ENCODE data around the gene SYNRG.

Gene SYNRG

GRCh38 chr17:37507111-37507510, 102.1 kb downstream of the SYNRG start:
- Histone ChIP-seq H2BK120ac (ENCODE audit: low read depth, low read length) (no peak overlapping the region), H2BK12ac (ENCODE audit: low read length) (no peak overlapping the region), H2BK15ac (ENCODE audit: low read length) (no peak overlapping the region), H4K91ac (ENCODE audit: low read depth, low read length, poor library complexity) (no peak overlapping the region), H3K4me1 (ENCODE audit: control insufficient read depth in 2 of 2, insufficient read depth in 1 of 2, low read depth in 1 of 2, low read length in 2 of 2) (peaks cover 0 to 3% of the 10 kb centered on the region in 2 donors), H2AFZ (ENCODE audit: low read length) (no peak overlapping the region), H2AK5ac (ENCODE audit: low read depth, low read length) (no peak overlapping the region), H3K27ac (replicated peaks; ENCODE audit: low read length) (no peak overlapping the region), H3K36me3 (replicated peaks in 1 of 2; ENCODE audit: control insufficient read depth in 2 of 2, insufficient read depth in 2 of 2, low read length in 2 of 2) (peaks cover 1 to 47% of the 10 kb centered on the region in 2 donors), H3K18ac (ENCODE audit: low read length) (peak overlapping the region; percentile 29), H3K79me1 (ENCODE audit: low read depth, low read length) (peaks cover 2% of the 10 kb centered on the region), H3K14ac (ENCODE audit: low read length) (no peak overlapping the region), H2BK5ac (ENCODE audit: low read length) (no peak overlapping the region), H3K4ac (ENCODE audit: low read length) (no peak overlapping the region), H3K4me3 (ENCODE audit: low read length in 2 of 2) (no peak overlapping the region), H3K4me2 (ENCODE audit: insufficient read depth, low read length, poor library complexity, severe bottlenecking) (no peak overlapping the region), H3K27me3 (ENCODE audit: control insufficient read depth in 3 of 3, insufficient read depth in 3 of 3, low read depth in 1 of 3, low read length in 3 of 3) (no peaks in the 10 kb centered on the region), H3K9me3 (replicated peaks in 1 of 2; ENCODE audit: control insufficient read depth in 2 of 2, insufficient read depth in 1 of 2, low read depth in 1 of 2, low read length in 2 of 2) (no peaks in the 10 kb centered on the region), H3K9ac (ENCODE audit: low read depth, low read length, poor library complexity) (no peak overlapping the region), H3K23ac (ENCODE audit: low read depth, low read length, poor library complexity) (no peak overlapping the region), H4K8ac (ENCODE audit: low read depth, low read length) (no peak overlapping the region)
- WGBS, 2 donors (ENCODE audit: extremely low coverage in 2 of 2, insufficient read length in 2 of 2, insufficient replicate concordance in 1 of 2) = no CpG with 5 or more reads among the region's 9 CpGs
- no peak for DNase-seq (ENCODE audit: low spot score)

- Histone ChIP-seq H3K9me3 (replicated peaks in 1 of 2; ENCODE audit: control insufficient read depth in 2 of 2, insufficient read depth in 1 of 2, low read depth in 1 of 2, low read length in 2 of 2) (no peaks in the 10 kb centered on the region), H4K8ac (ENCODE audit: low read depth, low read length) (no peak overlapping the region), H3K9ac (ENCODE audit: low read depth, low read length, poor library complexity) (no peak overlapping the region), H3K36me3 (replicated peaks in 1 of 2; ENCODE audit: control insufficient read depth in 2 of 2, insufficient read depth in 2 of 2, low read length in 2 of 2) (peaks cover 0 to 45% of the 10 kb centered on the region in 2 donors), H3K4ac (ENCODE audit: low read length) (no peak overlapping the region), H2BK120ac (ENCODE audit: low read depth, low read length) (no peak overlapping the region), H2BK5ac (ENCODE audit: low read length) (no peak overlapping the region), H3K4me3 (ENCODE audit: low read length in 2 of 2) (no peak overlapping the region), H2AK5ac (ENCODE audit: low read depth, low read length) (no peak overlapping the region), H2BK15ac (ENCODE audit: low read length) (no peak overlapping the region), H2AFZ (ENCODE audit: low read length) (no peak overlapping the region), H3K27ac (replicated peaks; ENCODE audit: low read length) (no peak overlapping the region), H3K14ac (ENCODE audit: low read length) (no peak overlapping the region), H3K18ac (ENCODE audit: low read length) (peak overlapping the region; percentile 54), H3K23ac (ENCODE audit: low read depth, low read length, poor library complexity) (no peak overlapping the region), H2BK12ac (ENCODE audit: low read length) (no peak overlapping the region), H4K91ac (ENCODE audit: low read depth, low read length, poor library complexity) (no peak overlapping the region), H3K79me1 (ENCODE audit: low read depth, low read length) (peaks cover 2% of the 10 kb centered on the region), H3K27me3 (ENCODE audit: control insufficient read depth in 3 of 3, insufficient read depth in 3 of 3, low read depth in 1 of 3, low read length in 3 of 3) (no peaks in the 10 kb centered on the region), H3K4me2 (ENCODE audit: insufficient read depth, low read length, poor library complexity, severe bottlenecking) (no peak overlapping the region), H3K4me1 (ENCODE audit: control insufficient read depth in 2 of 2, insufficient read depth in 1 of 2, low read depth in 1 of 2, low read length in 2 of 2) (peaks cover 0 to 3% of the 10 kb centered on the region in 2 donors)
- peak; percentile 12 for DNase-seq (ENCODE audit: low spot score)
- no CpG with 5 or more reads among the region's 10 CpGs for WGBS, 2 donors (ENCODE audit: extremely low coverage in 2 of 2, insufficient read length in 2 of 2, insufficient replicate concordance in 1 of 2)
Observed at GRCh38 chr17:37506678-37507077, 102.5 kb downstream of the SYNRG start.

- Histone ChIP-seq H4K91ac (ENCODE audit: low read depth, low read length, poor library complexity) (no peak overlapping the region), H3K79me1 (ENCODE audit: low read depth, low read length) (peaks cover 2% of the 10 kb centered on the region), H3K27ac (replicated peaks; ENCODE audit: low read length) (no peak overlapping the region), H3K4me2 (ENCODE audit: insufficient read depth, low read length, poor library complexity, severe bottlenecking) (no peak overlapping the region), H3K18ac (ENCODE audit: low read length) (no peak overlapping the region), H4K8ac (ENCODE audit: low read depth, low read length) (no peak overlapping the region), H2BK12ac (ENCODE audit: low read length) (no peak overlapping the region), H2BK120ac (ENCODE audit: low read depth, low read length) (no peak overlapping the region), H3K4ac (ENCODE audit: low read length) (no peak overlapping the region), H2BK5ac (ENCODE audit: low read length) (no peak overlapping the region), H3K9me3 (replicated peaks in 1 of 2; ENCODE audit: control insufficient read depth in 2 of 2, insufficient read depth in 1 of 2, low read depth in 1 of 2, low read length in 2 of 2) (no peaks in the 10 kb centered on the region), H2AFZ (ENCODE audit: low read length) (no peak overlapping the region), H3K36me3 (replicated peaks in 1 of 2; ENCODE audit: control insufficient read depth in 2 of 2, insufficient read depth in 2 of 2, low read length in 2 of 2) (peaks cover 0 to 36% of the 10 kb centered on the region in 2 donors), H2AK5ac (ENCODE audit: low read depth, low read length) (no peak overlapping the region), H3K9ac (ENCODE audit: low read depth, low read length, poor library complexity) (no peak overlapping the region), H3K4me3 (ENCODE audit: low read length in 2 of 2) (no peak overlapping the region), H3K27me3 (ENCODE audit: control insufficient read depth in 3 of 3, insufficient read depth in 3 of 3, low read depth in 1 of 3, low read length in 3 of 3) (no peaks in the 10 kb centered on the region), H2BK15ac (ENCODE audit: low read length) (no peak overlapping the region), H3K14ac (ENCODE audit: low read length) (no peak overlapping the region), H3K4me1 (ENCODE audit: control insufficient read depth in 2 of 2, insufficient read depth in 1 of 2, low read depth in 1 of 2, low read length in 2 of 2) (peaks cover 0 to 3% of the 10 kb centered on the region in 2 donors), H3K23ac (ENCODE audit: low read depth, low read length, poor library complexity) (no peak overlapping the region)
- WGBS, 2 donors (ENCODE audit: extremely low coverage in 2 of 2, insufficient read length in 2 of 2, insufficient replicate concordance in 1 of 2) = no CpG with 5 or more reads among the region's 3 CpGs
- no peak for DNase-seq (ENCODE audit: low spot score)
Observed at GRCh38 chr17:37505333-37505732, 103.9 kb downstream of the SYNRG start.

GRCh38 chr17:37503148-37503547, 106.1 kb downstream of the SYNRG start:
- DNase-seq (ENCODE audit: low spot score) = no peak
- Histone ChIP-seq H4K91ac (ENCODE audit: low read depth, low read length, poor library complexity) (no peak overlapping the region), H3K4me3 (ENCODE audit: low read length in 2 of 2) (no peak overlapping the region), H3K9ac (ENCODE audit: low read depth, low read length, poor library complexity) (no peak overlapping the region), H3K4me1 (ENCODE audit: control insufficient read depth in 2 of 2, insufficient read depth in 1 of 2, low read depth in 1 of 2, low read length in 2 of 2) (peaks cover 0 to 3% of the 10 kb centered on the region in 2 donors), H3K4me2 (ENCODE audit: insufficient read depth, low read length, poor library complexity, severe bottlenecking) (no peak overlapping the region), H3K27ac (replicated peaks; ENCODE audit: low read length) (no peak overlapping the region), H3K27me3 (ENCODE audit: control insufficient read depth in 3 of 3, insufficient read depth in 3 of 3, low read depth in 1 of 3, low read length in 3 of 3) (no peaks in the 10 kb centered on the region), H2BK120ac (ENCODE audit: low read depth, low read length) (no peak overlapping the region), H3K4ac (ENCODE audit: low read length) (no peak overlapping the region), H4K8ac (ENCODE audit: low read depth, low read length) (no peak overlapping the region), H3K23ac (ENCODE audit: low read depth, low read length, poor library complexity) (no peak overlapping the region), H2BK15ac (ENCODE audit: low read length) (no peak overlapping the region), H2AK5ac (ENCODE audit: low read depth, low read length) (no peak overlapping the region), H3K79me1 (ENCODE audit: low read depth, low read length) (peaks cover 2% of the 10 kb centered on the region), H3K9me3 (replicated peaks in 1 of 2; ENCODE audit: control insufficient read depth in 2 of 2, insufficient read depth in 1 of 2, low read depth in 1 of 2, low read length in 2 of 2) (no peaks in the 10 kb centered on the region), H2AFZ (ENCODE audit: low read length) (no peak overlapping the region), H3K14ac (ENCODE audit: low read length) (no peak overlapping the region), H3K36me3 (replicated peaks in 1 of 2; ENCODE audit: control insufficient read depth in 2 of 2, insufficient read depth in 2 of 2, low read length in 2 of 2) (peaks cover 0 to 38% of the 10 kb centered on the region in 2 donors), H2BK12ac (ENCODE audit: low read length) (no peak overlapping the region), H3K18ac (ENCODE audit: low read length) (no peak overlapping the region), H2BK5ac (ENCODE audit: low read length) (no peak overlapping the region)
- no CpG with 5 or more reads among the region's 6 CpGs for WGBS, 2 donors (ENCODE audit: extremely low coverage in 2 of 2, insufficient read length in 2 of 2, insufficient replicate concordance in 1 of 2)
